H9 (cell line): ENCODE measurements around the gene RAB17. TPM values are rescaled to one million over a fixed set of nuclear protein-coding genes. Genes with fewer than 3 reads are reported as not detected.
A peak's percentile ranks its signal among the peaks of the same experiment; 100 is the strongest.

Experiments
- DNase-seq: peaks from one replicate; pipeline ENCODE4 v3.0.0-alpha.2; 2017
- H2AFZ ChIP-seq: one replicate; pipeline ENCODE4 v1.6.1; 2013; ENCODE audit warnings: mild to moderate bottlenecking, low read length, control low read depth, moderate library complexity
- H2AK5ac ChIP-seq: 2 replicates; pipeline ENCODE4 v1.6.1; 2013; ENCODE audit warnings: low read length, control low read depth, mixed read lengths; ENCODE audit not compliant: insufficient read length
- H2BK120ac ChIP-seq: one replicate; pipeline ENCODE4 v1.6.1; 2013; ENCODE audit warnings: low read depth, mild to moderate bottlenecking, low read length, control low read depth, inconsistent platforms; ENCODE audit not compliant: poor library complexity, severe bottlenecking
- H2BK12ac ChIP-seq: 2 replicates; pipeline ENCODE4 v1.6.1; 2013; ENCODE audit warnings: low read length, control low read depth, mixed read lengths, low read depth; ENCODE audit not compliant: insufficient read length
- H2BK15ac ChIP-seq: 2 replicates; pipeline ENCODE4 v1.6.1; 2013; ENCODE audit warnings: low read depth, low read length, control low read depth
- H2BK20ac ChIP-seq: one replicate; pipeline ENCODE4 v1.6.1; 2013; ENCODE audit warnings: low read depth, mild to moderate bottlenecking, low read length, control low read depth, inconsistent platforms; ENCODE audit not compliant: poor library complexity, severe bottlenecking
- H2BK5ac ChIP-seq: 2 replicates; pipeline ENCODE4 v1.6.1; 2013; ENCODE audit warnings: low read length, control low read depth, mixed read lengths; ENCODE audit not compliant: insufficient read length
- H3K14ac ChIP-seq: 2 replicates; pipeline ENCODE4 v1.6.1; 2013; ENCODE audit warnings: low read length, control low read depth; ENCODE audit not compliant: insufficient read depth
- H3K18ac ChIP-seq: 2 replicates; pipeline ENCODE4 v1.6.1; 2013; ENCODE audit warnings: low read depth, mild to moderate bottlenecking, mixed read lengths, low read length, control low read depth; ENCODE audit not compliant: insufficient read length
- H3K23ac ChIP-seq: 2 replicates; pipeline ENCODE4 v1.6.1; 2013; ENCODE audit warnings: low read length, control low read depth, mixed read lengths, low read depth; ENCODE audit not compliant: insufficient read length
- H3K23me2 ChIP-seq: 2 replicates; pipeline ENCODE4 v1.6.1; 2013; ENCODE audit warnings: low read depth, mild to moderate bottlenecking, mixed read lengths, low read length, control low read depth; ENCODE audit not compliant: insufficient read length, poor library complexity, severe bottlenecking
- H3K27ac ChIP-seq: 2 replicates; pipeline ENCODE4 v1.5.1; 2013; ENCODE audit warnings: low read length, control low read depth, mixed read lengths, low read depth; ENCODE audit not compliant: insufficient read length
- H3K27me3 ChIP-seq: 2 replicates; pipeline ENCODE4 v1.6.1; 2013; ENCODE audit warnings: low read length, control low read depth, inconsistent platforms; ENCODE audit not compliant: insufficient read depth
- H3K4ac ChIP-seq: 2 replicates; pipeline ENCODE4 v1.6.1; 2013; ENCODE audit warnings: low read depth, mild to moderate bottlenecking, control low read depth, inconsistent platforms, low read length, moderate library complexity
- H3K4me1 ChIP-seq: 2 replicates; pipeline ENCODE4 v1.6.1; 2013; ENCODE audit warnings: low read length, control low read depth, inconsistent platforms; ENCODE audit not compliant: insufficient read depth
- H3K4me2 ChIP-seq: 2 replicates; pipeline ENCODE4 v1.6.1; 2013; ENCODE audit warnings: low read length, control low read depth, mixed read lengths; ENCODE audit not compliant: insufficient read length, insufficient read depth
- H3K56ac ChIP-seq: 2 replicates; pipeline ENCODE4 v1.6.1; 2013; ENCODE audit warnings: low read depth, mild to moderate bottlenecking, mixed read lengths, low read length, control low read depth; ENCODE audit not compliant: insufficient read length
- H3K79me1 ChIP-seq: 2 replicates; pipeline ENCODE4 v1.6.1; 2013; ENCODE audit warnings: low read depth, mild to moderate bottlenecking, moderate library complexity, low read length, control low read depth, inconsistent platforms; ENCODE audit not compliant: insufficient read depth, poor library complexity, severe bottlenecking
- H3K79me2 ChIP-seq: 2 replicates; pipeline ENCODE4 v1.6.1; 2013; ENCODE audit warnings: low read length, control low read depth, inconsistent platforms; ENCODE audit not compliant: insufficient read depth
- H3K9ac ChIP-seq: 2 replicates; pipeline ENCODE4 v1.6.1; 2013; ENCODE audit warnings: low read length, control low read depth, mixed read lengths; ENCODE audit not compliant: insufficient read length; ENCODE audit errors: extremely low read depth
- H3K9me3 ChIP-seq: one replicate; pipeline ENCODE4 v1.6.1; 2013; ENCODE audit warnings: low read depth, low read length, inconsistent platforms; ENCODE audit not compliant: control insufficient read depth
- H3T11ph ChIP-seq: one replicate; pipeline ENCODE4 v1.6.1; 2013; ENCODE audit warnings: mild to moderate bottlenecking, low read length, control low read depth, inconsistent platforms
- H4K20me1 ChIP-seq: one replicate; pipeline ENCODE4 v1.6.1; 2013; ENCODE audit not compliant: control insufficient read depth, insufficient read length, insufficient read depth
- H4K5ac ChIP-seq: 2 replicates; pipeline ENCODE4 v1.6.1; 2013; ENCODE audit warnings: low read depth, mild to moderate bottlenecking, mixed read lengths, low read length, control low read depth; ENCODE audit not compliant: insufficient read length
- H4K8ac ChIP-seq: replicated peaks from 2 replicates; pipeline ENCODE4 v1.6.1; 2013; ENCODE audit warnings: low read length, control low read depth, mixed read lengths, low read depth; ENCODE audit not compliant: insufficient read length
- H4K91ac ChIP-seq: 2 replicates; pipeline ENCODE4 v1.6.1; 2013; ENCODE audit warnings: low read depth, mild to moderate bottlenecking, moderate library complexity, mixed read lengths, low read length, control low read depth; ENCODE audit not compliant: insufficient read length
- H3K27ac Mint-ChIP-seq, 3 experiments: 2 replicates in 2 of 3; 3 replicates in 1 of 3; pipeline ENCODE4 v1.8.0; 2020 to 2021; ENCODE audit warnings: mixed read lengths in 3 of 3, mild to moderate bottlenecking in 1 of 3, moderate library complexity in 1 of 3
- H3K27me3 Mint-ChIP-seq: 2 replicates; pipeline ENCODE4 v1.8.0; 2021; ENCODE audit warnings: low read depth, mild to moderate bottlenecking, moderate library complexity, mixed read lengths
- H3K36me3 Mint-ChIP-seq, 3 experiments: 2 replicates in 2 of 3; 3 replicates in 1 of 3; pipeline ENCODE4 v1.8.0; 2020 to 2021; ENCODE audit warnings: low read depth in 3 of 3, mixed read lengths in 3 of 3; ENCODE audit not compliant: insufficient read depth in 1 of 3
- H3K4me1 Mint-ChIP-seq, 2 experiments: 2 replicates each; pipeline ENCODE4 v1.8.0; 2020; ENCODE audit warnings: mixed read lengths in 2 of 2
- H3K4me3 Mint-ChIP-seq, 2 experiments: 2 replicates in 1 of 2; 3 replicates in 1 of 2; pipeline ENCODE4 v1.8.0; 2020 to 2021; ENCODE audit warnings: mild to moderate bottlenecking in 2 of 2, mixed read lengths in 2 of 2, moderate library complexity in 1 of 2
- H3K9me3 Mint-ChIP-seq, 2 experiments: 2 replicates in 1 of 2; 3 replicates in 1 of 2; pipeline ENCODE4 v1.8.0; 2020; ENCODE audit warnings: mild to moderate bottlenecking in 2 of 2, mixed read lengths in 2 of 2, moderate library complexity in 1 of 2
- WGBS: extraction: QIAGEN DNeasy Blood & Tissue Kit; methylation state at CpG from one replicate; pipeline ENCODE4 v1.1.7; 2013; ENCODE audit warnings: missing lambda C conversion rate, low lambda C conversion rate, mixed read lengths; ENCODE audit not compliant: insufficient read length; ENCODE audit errors: extremely low coverage; 5-methylcytosine and 5-hydroxymethylcytosine counted together
- total RNA-seq: library from RNA; stranded (reverse); gene quantifications from 2 replicates; pipeline ENCODE4 v1.2.1, GENCODE V29; 2021
- TF ChIP-seq, protein P1 (sequence below): fragments of 200-600 bp; sonication (generic); conservative IDR thresholded peaks from 3 replicates; pipeline ENCODE4 v1.8.0; 2021; ENCODE audit warnings: antibody characterized with exemption, mild to moderate bottlenecking

The RAB17 gene
- total RNA-seq, 1 experiment from 2014 or later, result 31.9 TPM

DNA sequence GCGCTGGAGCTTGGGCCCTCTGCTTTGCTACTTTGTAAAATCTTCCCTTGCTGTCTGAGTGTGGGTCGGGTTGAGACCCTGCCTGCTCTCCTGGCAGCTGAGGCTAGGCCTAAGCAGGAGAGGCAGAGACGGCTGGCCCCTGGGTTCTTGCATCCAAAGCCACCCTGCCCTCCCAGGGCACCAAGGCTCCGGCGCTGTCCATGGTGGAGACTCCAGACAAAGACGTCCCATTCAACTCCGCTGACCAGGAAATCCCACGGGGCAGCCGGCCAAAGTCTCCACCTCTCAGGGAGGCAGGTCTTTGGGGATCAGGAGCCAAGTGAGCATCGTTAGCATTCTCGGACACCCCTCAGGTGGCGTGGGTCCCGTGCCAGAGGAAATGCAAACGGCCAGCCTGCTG is 26.7 kb downstream of the RAB17 start:
- Histone ChIP-seq H3K18ac (no peak overlapping the region), H3K23me2 (no peaks in the 10 kb centered on the region), H3K56ac (no peak overlapping the region), H3K79me2 (no peaks in the 10 kb centered on the region), H2BK20ac (no peak overlapping the region), H2BK15ac (no peak overlapping the region), H3K4me2 (no peak overlapping the region), H3T11ph (no peak overlapping the region), H2AFZ (no peak overlapping the region), H3K27ac (no peak overlapping the region), H3K9ac (no peak overlapping the region), H3K23ac (no peak overlapping the region), H3K4me1 (no peaks in the 10 kb centered on the region), H4K8ac (no peak overlapping the region), H2BK120ac (no peak overlapping the region), H4K20me1 (no peaks in the 10 kb centered on the region), H3K9me3 (no peaks in the 10 kb centered on the region), H3K27me3 (no peaks in the 10 kb centered on the region), H4K5ac (no peak overlapping the region), H2AK5ac (no peak overlapping the region), H2BK5ac (no peak overlapping the region), H2BK12ac (no peak overlapping the region), H3K4ac (no peak overlapping the region), H3K79me1 (no peaks in the 10 kb centered on the region), H4K91ac (no peak overlapping the region), H3K14ac (no peak overlapping the region)
- Mint-ChIP-seq H3K27me3 (peaks cover 7% of the 10 kb centered on the region), H3K4me3 (no peak overlapping the region), H3K4me1 (peaks cover 0 to 3% of the 10 kb centered on the region in 2 experiments; a peak in 1 of 4 replicates), H3K9me3 (no peaks in the 10 kb centered on the region), H3K27ac (no peak overlapping the region), H3K36me3 (no peaks in the 10 kb centered on the region)
- TF ChIP-seq, protein P1, sequence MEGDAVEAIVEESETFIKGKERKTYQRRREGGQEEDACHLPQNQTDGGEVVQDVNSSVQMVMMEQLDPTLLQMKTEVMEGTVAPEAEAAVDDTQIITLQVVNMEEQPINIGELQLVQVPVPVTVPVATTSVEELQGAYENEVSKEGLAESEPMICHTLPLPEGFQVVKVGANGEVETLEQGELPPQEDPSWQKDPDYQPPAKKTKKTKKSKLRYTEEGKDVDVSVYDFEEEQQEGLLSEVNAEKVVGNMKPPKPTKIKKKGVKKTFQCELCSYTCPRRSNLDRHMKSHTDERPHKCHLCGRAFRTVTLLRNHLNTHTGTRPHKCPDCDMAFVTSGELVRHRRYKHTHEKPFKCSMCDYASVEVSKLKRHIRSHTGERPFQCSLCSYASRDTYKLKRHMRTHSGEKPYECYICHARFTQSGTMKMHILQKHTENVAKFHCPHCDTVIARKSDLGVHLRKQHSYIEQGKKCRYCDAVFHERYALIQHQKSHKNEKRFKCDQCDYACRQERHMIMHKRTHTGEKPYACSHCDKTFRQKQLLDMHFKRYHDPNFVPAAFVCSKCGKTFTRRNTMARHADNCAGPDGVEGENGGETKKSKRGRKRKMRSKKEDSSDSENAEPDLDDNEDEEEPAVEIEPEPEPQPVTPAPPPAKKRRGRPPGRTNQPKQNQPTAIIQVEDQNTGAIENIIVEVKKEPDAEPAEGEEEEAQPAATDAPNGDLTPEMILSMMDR, result no peak
- peak; percentile 68 for DNase-seq
- WGBS, result no CpG with 5 or more reads among the region's 14 CpGs
